Measurements from ENCODE around the gene C16orf82.

C16orf82 gene

DNA sequence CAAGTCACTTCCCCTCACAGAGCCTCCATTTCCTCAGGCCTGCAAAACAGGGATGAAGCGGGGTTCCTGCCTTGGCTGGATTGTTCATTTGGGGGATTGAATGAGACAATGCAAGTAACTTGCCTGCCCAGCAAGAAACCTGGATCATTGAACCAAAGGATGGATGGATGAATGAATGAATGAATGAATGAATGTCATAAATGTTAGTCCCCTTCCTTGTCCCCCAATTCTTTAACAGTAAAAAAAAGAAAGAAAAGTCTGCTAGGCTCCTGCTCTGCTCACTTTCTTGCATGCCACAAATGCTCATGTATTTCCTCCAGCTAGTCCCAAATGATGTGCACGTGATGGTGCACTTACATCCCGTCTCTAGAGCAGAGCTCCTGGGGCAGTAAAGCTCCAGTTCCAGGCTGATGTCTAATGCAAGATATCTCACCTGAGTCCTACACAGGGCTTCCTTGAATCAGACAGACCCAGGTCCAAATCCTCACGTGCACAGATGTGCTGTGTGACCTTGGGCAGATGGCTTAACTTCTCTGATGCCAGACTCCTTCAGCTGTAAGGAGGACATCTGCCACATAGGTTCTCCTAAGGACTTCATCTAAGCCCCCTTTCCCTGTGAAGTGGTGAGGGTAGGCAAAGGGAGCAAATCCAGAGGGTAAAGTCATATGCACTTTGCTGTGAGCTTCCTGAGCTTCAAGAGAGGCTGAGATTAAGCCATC, 45.5 kb downstream of the C16orf82 start:
- no peak for TF ChIP-seq EZH2phosphoT487 (conservative IDR thresholded peaks at IDR 0.05; ENCODE audit: low read length)
- no peak for TF ChIP-seq CTCF (IDR thresholded peaks at IDR 0.05; ENCODE audit: insufficient read depth, low read length, poor library complexity, severe bottlenecking)
- Histone ChIP-seq H4K20me1 (ENCODE audit: low read depth, low read length) (no peaks in the 10 kb centered on the region), H3F3A (ENCODE audit: insufficient read depth) (no peaks in the 10 kb centered on the region), H3K36me3 (ENCODE audit: low read length) (no peaks in the 10 kb centered on the region), H3K4me3 (ENCODE audit: insufficient read depth, low read length, poor library complexity, severe bottlenecking) (no peak overlapping the region), H3K9me2 (replicated peaks; ENCODE audit: insufficient read depth, low read length) (no peaks in the 10 kb centered on the region), H3K27me3 (ENCODE audit: low read length) (no peaks in the 10 kb centered on the region), H3K9me3 (ENCODE audit: insufficient read depth, low read length) (no peaks in the 10 kb centered on the region), H2AFZ (ENCODE audit: low read depth, low read length, severe bottlenecking) (no peak overlapping the region), H3K79me2 (ENCODE audit: insufficient read depth, low read length) (no peaks in the 10 kb centered on the region), H3K27ac (ENCODE audit: low read depth, low read length) (no peak overlapping the region), H3K9ac (ENCODE audit: low read length) (no peak overlapping the region), H3K4me2 (ENCODE audit: low read depth, low read length, poor library complexity, severe bottlenecking) (no peak overlapping the region)

DNA sequence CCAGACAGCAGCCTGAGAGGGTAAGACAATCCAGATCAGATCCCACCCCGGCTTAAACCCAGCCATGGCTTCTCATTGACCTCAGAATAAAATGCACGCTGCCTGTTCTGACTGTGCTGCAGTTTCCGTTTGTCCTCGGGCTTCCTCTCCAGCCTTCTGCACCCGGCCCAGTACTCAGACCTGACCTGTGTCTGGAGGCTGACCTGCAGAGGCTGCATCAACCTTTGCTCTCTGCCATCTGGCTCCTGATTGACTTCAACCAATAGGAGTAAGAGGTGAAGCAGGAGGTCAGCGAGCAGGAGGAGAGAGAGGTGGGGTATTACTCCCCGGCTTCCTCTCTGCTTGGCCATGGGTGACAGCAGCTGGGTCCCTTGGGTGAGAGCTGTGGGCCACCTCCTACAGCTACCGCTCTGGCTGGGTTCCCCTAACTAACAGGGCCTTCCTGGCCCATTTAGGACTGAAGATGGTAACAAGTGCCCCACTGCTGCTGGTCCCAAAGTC, 46.7 kb downstream of the C16orf82 start:
- no peaks in the 10 kb centered on the region for H4K20me1 ChIP-seq (ENCODE audit: low read depth, low read length)
- no peaks in the 10 kb centered on the region for H3K9me3 ChIP-seq (ENCODE audit: insufficient read depth, low read length)
- no peak for TF ChIP-seq EZH2phosphoT487 (conservative IDR thresholded peaks at IDR 0.05; ENCODE audit: low read length)
- TF ChIP-seq CTCF (IDR thresholded peaks at IDR 0.05; ENCODE audit: insufficient read depth, low read length, poor library complexity, severe bottlenecking), result no peak
- no peaks in the 10 kb centered on the region for H3K36me3 ChIP-seq (ENCODE audit: low read length)
- H3K79me2 ChIP-seq (ENCODE audit: insufficient read depth, low read length), result no peaks in the 10 kb centered on the region
- no peak overlapping the region for H3K27ac ChIP-seq (ENCODE audit: low read depth, low read length)
- H3K4me3 ChIP-seq (ENCODE audit: insufficient read depth, low read length, poor library complexity, severe bottlenecking), result no peak overlapping the region
- no peaks in the 10 kb centered on the region for H3F3A ChIP-seq (ENCODE audit: insufficient read depth)
- H3K4me2 ChIP-seq (ENCODE audit: low read depth, low read length, poor library complexity, severe bottlenecking), result no peak overlapping the region
- no peak overlapping the region for H3K9ac ChIP-seq (ENCODE audit: low read length)
- no peaks in the 10 kb centered on the region for H3K9me2 ChIP-seq (replicated peaks; ENCODE audit: insufficient read depth, low read length)
- H2AFZ ChIP-seq (ENCODE audit: low read depth, low read length, severe bottlenecking), result no peak overlapping the region
- no peaks in the 10 kb centered on the region for H3K27me3 ChIP-seq (ENCODE audit: low read length)

DNA sequence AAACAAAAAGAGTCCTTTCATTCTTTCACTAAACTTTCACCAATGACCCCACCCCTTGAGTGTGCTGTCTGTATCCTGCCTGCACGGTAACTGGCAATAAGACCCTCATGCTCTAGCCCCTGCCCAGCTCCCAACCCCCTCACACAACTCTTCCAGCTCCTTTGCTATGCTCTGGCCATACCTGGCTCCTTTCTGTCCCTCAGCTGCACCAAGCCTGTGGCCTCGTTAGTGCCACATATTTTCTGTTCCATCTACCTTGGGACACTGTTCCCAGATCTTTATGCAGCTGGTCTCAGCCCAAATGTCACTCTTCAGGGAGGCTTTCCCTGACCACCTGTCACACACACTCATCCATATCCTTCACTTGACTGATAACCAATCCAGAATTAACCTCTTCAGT, 47.3 kb downstream of the C16orf82 start:
- H3F3A ChIP-seq (ENCODE audit: insufficient read depth), result no peaks in the 10 kb centered on the region
- no peaks in the 10 kb centered on the region for H3K9me2 ChIP-seq (replicated peaks; ENCODE audit: insufficient read depth, low read length)
- no peak overlapping the region for H3K4me3 ChIP-seq (ENCODE audit: insufficient read depth, low read length, poor library complexity, severe bottlenecking)
- no peak overlapping the region for H3K9ac ChIP-seq (ENCODE audit: low read length)
- no peak overlapping the region for H3K4me2 ChIP-seq (ENCODE audit: low read depth, low read length, poor library complexity, severe bottlenecking)
- no peaks in the 10 kb centered on the region for H3K36me3 ChIP-seq (ENCODE audit: low read length)
- no peak overlapping the region for H3K27ac ChIP-seq (ENCODE audit: low read depth, low read length)
- H3K9me3 ChIP-seq (ENCODE audit: insufficient read depth, low read length), result no peaks in the 10 kb centered on the region
- no peaks in the 10 kb centered on the region for H3K27me3 ChIP-seq (ENCODE audit: low read length)
- no peaks in the 10 kb centered on the region for H3K79me2 ChIP-seq (ENCODE audit: insufficient read depth, low read length)
- TF ChIP-seq CTCF (IDR thresholded peaks at IDR 0.05; ENCODE audit: insufficient read depth, low read length, poor library complexity, severe bottlenecking) (no peak), EZH2phosphoT487 (conservative IDR thresholded peaks at IDR 0.05; ENCODE audit: low read length) (no peak)
- no peaks in the 10 kb centered on the region for H4K20me1 ChIP-seq (ENCODE audit: low read depth, low read length)
- no peak overlapping the region for H2AFZ ChIP-seq (ENCODE audit: low read depth, low read length, severe bottlenecking)
